ENCODE measurements around the gene AGO4. TPM values are rescaled to one million over a fixed set of nuclear protein-coding genes. Genes with fewer than 3 reads are reported as not detected.
"Not testable (repeated sequence)": the region's sequence is repeated elsewhere in the genome, so short reads cannot be mapped to it uniquely, and the experiment has no call there.

Gene AGO4
- total RNA-seq, 4 donors from 2014 or later, result 25.0 to 45.5 (median 31.1) TPM

DNA sequence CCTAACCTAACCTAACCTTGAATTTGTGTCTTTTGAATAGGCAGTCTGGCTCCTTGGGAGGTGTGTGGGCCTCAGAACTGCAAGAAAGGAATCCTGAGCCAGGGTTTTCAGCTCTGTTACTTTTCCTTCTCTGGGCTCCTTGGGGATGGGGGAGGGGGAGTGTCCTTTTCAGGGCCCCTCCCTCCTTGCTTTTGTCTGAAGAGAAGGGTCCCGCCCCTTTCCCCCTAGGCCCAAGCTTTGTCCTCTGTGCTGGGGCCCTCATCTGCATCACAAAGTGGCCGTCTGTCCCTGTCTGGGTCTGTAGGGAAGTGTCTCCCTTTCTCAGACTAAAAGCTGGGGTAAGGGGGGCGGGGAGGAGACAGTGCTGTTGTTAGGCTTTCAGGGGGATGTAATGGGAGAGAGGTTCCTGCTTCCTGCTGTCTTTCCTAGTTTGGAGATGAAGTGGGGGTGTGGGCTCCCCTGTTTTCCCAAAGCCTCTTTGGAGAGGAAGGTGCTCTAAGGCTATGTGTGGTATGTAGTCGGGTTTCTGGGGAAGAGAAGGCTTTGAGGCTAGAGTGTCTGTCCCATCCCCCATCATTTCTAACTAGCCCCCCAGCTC lies 78.2 kb downstream of the AGO4 start:
- no peaks in the 10 kb centered on the region for H3K9me3 ChIP-seq
- H3K36me3 ChIP-seq, result peaks cover 0 to 35% of the 10 kb centered on the region in 2 donors
- no peak overlapping the region for H3K4me3 ChIP-seq
- H3K27ac ChIP-seq, result peak overlapping the region in 3 of 4 donors; percentile 1 to 30 (median 19)
- H3K4me1 ChIP-seq, result peaks cover 0 to 47% (median 9%) of the 10 kb centered on the region in 3 donors
- no peak for TF ChIP-seq CTCF (IDR thresholded peaks at IDR 0.05)
- TF ChIP-seq POLR2A (IDR thresholded peaks at IDR 0.05), result no peak
- TF ChIP-seq EP300 (IDR thresholded peaks at IDR 0.05), result no peak
- no peak for TF ChIP-seq POLR2AphosphoS5 (IDR thresholded peaks at IDR 0.05)
- no peaks in the 10 kb centered on the region for H3K27me3 ChIP-seq
- no peak for ATAC-seq
- 50% methylated on average over 1 of the region's 4 CpGs; no CpG with 5 or more reads in 1 of the 2 donors for WGBS, 2 donors (ENCODE audit: low coverage in 1 of 2)

- H3K27ac ChIP-seq, result peak overlapping the region in 3 of 4 donors; percentile 14 to 30 (median 19)
Observed at GRCh38 chr1:35886577-35887431, 79.0 kb downstream of the AGO4 start.

DNA sequence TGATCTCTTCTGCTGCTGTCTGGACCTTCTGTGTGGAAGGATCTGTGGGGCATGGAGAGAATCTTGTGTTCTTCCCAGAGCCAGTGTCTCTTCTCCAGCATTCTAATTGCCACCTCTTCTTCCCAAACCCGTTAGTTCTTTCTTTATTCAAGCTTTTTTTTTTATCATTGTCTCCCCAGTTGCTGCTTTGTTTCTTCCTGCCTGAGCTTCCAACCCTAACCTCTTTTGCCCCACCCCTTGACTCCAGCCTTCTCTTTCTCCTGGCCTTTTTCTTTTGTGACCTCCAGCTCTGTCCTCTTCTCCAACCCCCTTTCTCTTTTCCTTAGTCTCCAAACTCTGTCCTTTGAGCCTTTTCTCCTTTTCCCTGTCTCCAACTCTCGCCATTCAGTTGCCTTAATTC lies 79.7 kb downstream of the AGO4 start:
- Histone ChIP-seq H3K4me3 (no peak overlapping the region), H3K27ac (no peak overlapping the region), H3K9me3 (no peaks in the 10 kb centered on the region), H3K36me3 (peaks cover 0 to 49% of the 10 kb centered on the region in 2 donors), H3K27me3 (no peaks in the 10 kb centered on the region), H3K4me1 (peaks cover 0 to 45% (median 9%) of the 10 kb centered on the region in 3 donors)
- no peak for ATAC-seq
- WGBS, 2 donors (ENCODE audit: low coverage in 1 of 2), result 84% methylated on average over 2 of the region's 2 CpGs
- no peak for TF ChIP-seq EP300 (IDR thresholded peaks at IDR 0.05)
- no peak for TF ChIP-seq POLR2A (IDR thresholded peaks at IDR 0.05)
- TF ChIP-seq CTCF (IDR thresholded peaks at IDR 0.05), result no peak
- no peak for TF ChIP-seq POLR2AphosphoS5 (IDR thresholded peaks at IDR 0.05)

More at GRCh38 chr1:35886577-35887431, 79.0 kb downstream of the AGO4 start:
- Histone ChIP-seq H3K4me1 (peaks cover 0 to 47% (median 9%) of the 10 kb centered on the region in 3 donors), H3K27me3 (no peaks in the 10 kb centered on the region), H3K9me3 (no peaks in the 10 kb centered on the region), H3K36me3 (peaks cover 0 to 42% of the 10 kb centered on the region in 2 donors), H3K4me3 (no peak overlapping the region)
- 12 to 31% methylated on average over 2 of the region's 3 CpGs for WGBS, 2 donors (ENCODE audit: low coverage in 1 of 2)
- TF ChIP-seq POLR2A (IDR thresholded peaks at IDR 0.05) (no peak), POLR2AphosphoS5 (IDR thresholded peaks at IDR 0.05) (no peak), EP300 (IDR thresholded peaks at IDR 0.05) (no peak)
- ATAC-seq, result no peak

- Histone ChIP-seq H3K4me3 (no peak overlapping the region), H3K27me3 (no peaks in the 10 kb centered on the region), H3K4me1 (peaks cover 0 to 41% (median 9%) of the 10 kb centered on the region in 3 donors), H3K36me3 (peaks cover 0 to 57% of the 10 kb centered on the region in 2 donors), H3K9me3 (no peaks in the 10 kb centered on the region), H3K27ac (no peak overlapping the region)
- ATAC-seq, result no peak
- WGBS, 2 donors (ENCODE audit: low coverage in 1 of 2), result 91 to 92% methylated on average over 4 to 7 of the region's 11 CpGs
- TF ChIP-seq EP300 (IDR thresholded peaks at IDR 0.05), result no peak
- no peak for TF ChIP-seq POLR2A (IDR thresholded peaks at IDR 0.05)
- no peak for TF ChIP-seq CTCF (IDR thresholded peaks at IDR 0.05)
- TF ChIP-seq POLR2AphosphoS5 (IDR thresholded peaks at IDR 0.05), result no peak
Observed at GRCh38 chr1:35888255-35888654, 80.4 kb downstream of the AGO4 start.

DNA sequence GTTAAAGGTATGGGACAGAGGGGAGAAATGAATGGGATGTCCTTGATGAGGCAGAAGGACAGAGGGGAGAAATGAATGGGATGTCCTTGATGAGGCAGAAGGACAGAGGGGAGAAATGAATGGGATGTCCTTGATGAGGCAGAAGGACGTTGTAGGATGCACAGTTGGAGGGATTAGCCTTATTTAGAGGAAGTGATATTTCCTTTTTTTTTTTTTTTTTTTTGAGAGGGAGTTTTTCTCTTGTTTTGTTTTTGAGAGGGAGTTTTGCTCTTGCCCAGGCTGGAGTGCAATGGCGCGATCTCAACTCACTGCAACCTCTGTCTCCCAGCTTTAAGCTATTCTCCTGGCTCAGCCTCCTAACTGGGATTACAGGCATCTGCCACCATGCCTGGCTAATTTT lies 81.2 kb downstream of the AGO4 start:
- H3K9me3 ChIP-seq, H3K27me3 ChIP-seq, ATAC-seq, H3K4me3 ChIP-seq, H3K27ac ChIP-seq: not testable (repeated sequence)
- peaks cover 0 to 36% (median 9%) of the 10 kb centered on the region in 3 donors for H3K4me1 ChIP-seq
- 84 to 85% methylated on average over 3 of the region's 3 CpGs for WGBS, 2 donors (ENCODE audit: low coverage in 1 of 2)
- peaks cover 0 to 64% of the 10 kb centered on the region in 2 donors for H3K36me3 ChIP-seq

Data from gastroesophageal sphincter (tissue), 4 donors.